Caki2 (cell line): ENCODE measurements around the gene ARL10. TPM values are rescaled to one million over a fixed set of nuclear protein-coding genes. Genes with fewer than 3 reads are reported as not detected.
A peak's percentile ranks its signal among the peaks of the same experiment; 100 is the strongest.

Experiments
- DNase-seq: peaks from one replicate; pipeline ENCODE4 v3.0.0-alpha.2; 2015; ENCODE audit warnings: low read depth
- in situ Hi-C: cut with HindIII; loops from 2 replicates; pipeline ENCODE4 v1.10.0; 2016; ENCODE audit warnings: low sequenced_read_pairs, low pct_unique_long_range_greater_than_20kb, mixed read lengths
- total RNA-seq: library from RNA; depleted of rRNA; stranded (reverse); fragments of >200 nt; shearing (Covaris generic); gene quantifications from 2 replicates; pipeline ENCODE4 v1.2.3, GENCODE V29; 2014; ENCODE audit warnings: low replicate concordance

Gene ARL10
- total RNA-seq, 1 experiment from 2014 or later, result not detected

GRCh38 chr5:176384366-176384930 lies 19.2 kb downstream of the ARL10 start:
- DNase-seq, result no peak
- in situ Hi-C loops, result no loop called here

DNA sequence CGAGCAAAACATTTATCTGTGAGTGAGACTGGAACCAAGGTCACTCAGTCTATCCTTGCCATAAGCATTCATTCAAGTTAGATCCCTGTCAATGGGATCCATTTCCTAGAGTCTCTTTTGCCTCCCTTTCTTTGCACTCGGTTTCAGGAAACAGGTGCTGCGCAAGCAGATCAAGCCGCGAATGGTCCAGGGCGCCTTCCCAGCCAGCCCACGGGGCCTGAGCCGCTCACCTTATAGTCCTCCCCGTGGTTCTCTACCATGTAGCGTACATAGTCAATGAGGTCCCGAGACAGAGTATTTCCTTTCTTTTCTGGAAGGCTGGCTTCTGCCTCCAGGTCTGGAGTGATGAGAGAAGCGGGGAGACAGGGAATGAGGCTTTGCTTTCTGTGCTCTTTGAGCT lies 19.7 kb downstream of the ARL10 start:
- in situ Hi-C loops, result no loop called here

GRCh38 chr5:176386491-176386890 lies 21.2 kb downstream of the ARL10 start:
- in situ Hi-C loops, result no loop called here
- no peak for DNase-seq

More for the DNA sequence above, 19.7 kb downstream of the ARL10 start:
- DNase-seq, result no peak

- in situ Hi-C loops, result no loop called here
- no peak for DNase-seq
Measured at GRCh38 chr5:176387384-176387925, 22.2 kb downstream of the ARL10 start.

DNA sequence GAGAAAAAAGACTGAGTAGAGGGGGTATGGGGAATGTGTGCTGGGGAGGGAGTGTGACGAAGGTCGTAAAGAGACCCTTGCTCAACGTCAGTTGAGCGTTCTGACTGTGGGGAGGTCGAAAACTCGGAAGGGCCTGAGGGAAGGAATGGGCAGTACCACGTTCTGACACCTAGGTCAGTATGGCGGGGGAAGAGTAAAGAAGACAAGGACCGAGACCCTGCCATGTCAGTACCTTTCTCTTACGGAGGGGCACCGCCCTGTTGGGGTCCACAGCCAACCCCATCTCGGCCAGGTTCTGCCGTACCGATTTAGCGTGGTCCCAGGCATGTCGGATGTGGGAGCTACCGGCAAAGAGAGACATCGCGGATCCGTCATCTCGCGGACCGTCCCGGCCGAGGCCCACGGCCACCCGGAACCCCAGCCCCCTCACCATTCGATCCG lies 22.7 kb downstream of the ARL10 start:
- in situ Hi-C loops, result no loop called here
- no peak for DNase-seq

GRCh38 chr5:176388444-176389134 lies 23.3 kb downstream of the ARL10 start, which contains the start of the genes HIGD2A and NOP16:
TSS of gene HIGD2A (plus strand) at chr5:176388751. CDS start at chr5:176388820, 69 bp downstream.
TSS of gene NOP16 (minus strand) at chr5:176388598. CDS start at chr5:176388539, 59 bp downstream.
- in situ Hi-C loops, result no loop called here
- peak; percentile 98 for DNase-seq

- no peak for DNase-seq
- in situ Hi-C loops, result no loop called here
Measured at GRCh38 chr5:176389135-176390123, 24.1 kb downstream of the ARL10 start.

DNA sequence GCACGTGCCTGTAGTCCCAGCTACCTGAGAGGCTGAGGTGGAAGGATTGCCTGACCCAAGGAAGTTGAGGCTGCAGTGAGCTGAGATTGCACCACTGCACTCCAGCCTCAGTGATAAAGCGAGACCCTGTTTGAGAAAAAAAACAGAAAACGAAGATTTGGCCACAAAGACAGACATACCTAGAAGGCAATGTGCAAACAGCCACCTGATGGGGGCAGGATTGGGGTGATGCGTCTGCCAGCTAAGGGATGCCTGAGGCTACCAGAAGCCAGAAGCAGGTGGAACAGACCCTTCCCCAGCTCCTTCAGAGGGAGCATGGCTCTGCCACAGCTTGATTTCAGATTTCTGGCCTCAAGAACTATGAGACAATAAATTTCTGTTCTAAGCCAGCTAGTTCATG lies 26.2 kb downstream of the ARL10 start:
- no peak for DNase-seq
- in situ Hi-C loops, result no loop called here

GRCh38 chr5:176391999-176392398 lies 26.7 kb downstream of the ARL10 start:
- no peak for DNase-seq
- in situ Hi-C loops, result no loop called here

GRCh38 chr5:176392526-176392925 lies 27.2 kb downstream of the ARL10 start:
- in situ Hi-C loops, result no loop called here
- DNase-seq, result no peak

DNA sequence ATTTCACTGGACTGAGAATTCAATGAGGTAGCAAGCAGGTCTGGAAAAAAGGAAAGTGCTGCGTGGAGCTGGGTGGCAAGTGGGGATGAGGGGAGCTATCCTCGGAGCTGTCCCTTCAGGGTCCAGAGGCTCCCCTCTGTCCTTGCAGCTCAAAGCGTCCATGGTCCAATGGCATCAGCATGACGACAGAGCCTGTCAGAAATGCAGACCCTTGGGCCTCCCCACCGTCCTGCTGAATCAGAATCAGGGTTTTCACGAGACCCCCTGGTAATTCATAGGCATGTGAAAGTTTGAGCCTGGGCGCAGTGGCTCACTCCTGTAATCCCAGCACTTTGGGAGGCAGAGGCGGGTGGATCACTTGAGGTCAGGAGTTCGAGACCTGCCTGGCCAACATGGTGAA lies 28.8 kb downstream of the ARL10 start:
- in situ Hi-C loops, result no loop called here
- DNase-seq, result no peak

GRCh38 chr5:176394881-176395675 lies 29.8 kb downstream of the ARL10 start:
- in situ Hi-C loops, result no loop called here
- no peak for DNase-seq

DNA sequence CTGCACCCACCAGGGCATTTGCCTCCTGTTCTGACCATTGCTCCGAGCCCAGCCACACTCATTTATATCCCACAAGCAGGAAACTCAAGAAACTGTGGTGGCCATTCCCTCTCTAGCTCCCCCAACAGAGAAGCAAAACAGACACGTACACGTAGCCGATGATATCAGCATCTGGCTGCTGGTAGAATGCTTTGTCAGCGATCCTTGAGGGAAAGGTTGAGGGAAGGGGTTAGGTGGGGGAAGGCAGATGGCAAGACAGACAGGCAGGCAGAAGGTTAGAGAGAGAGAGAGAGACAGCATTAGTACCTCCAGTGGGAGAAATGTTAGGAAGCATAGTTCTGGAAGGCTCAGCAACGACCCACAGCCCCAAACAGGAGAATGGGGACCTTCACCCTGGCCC lies 31.0 kb downstream of the ARL10 start:
- in situ Hi-C loops, result no loop called here

DNA sequence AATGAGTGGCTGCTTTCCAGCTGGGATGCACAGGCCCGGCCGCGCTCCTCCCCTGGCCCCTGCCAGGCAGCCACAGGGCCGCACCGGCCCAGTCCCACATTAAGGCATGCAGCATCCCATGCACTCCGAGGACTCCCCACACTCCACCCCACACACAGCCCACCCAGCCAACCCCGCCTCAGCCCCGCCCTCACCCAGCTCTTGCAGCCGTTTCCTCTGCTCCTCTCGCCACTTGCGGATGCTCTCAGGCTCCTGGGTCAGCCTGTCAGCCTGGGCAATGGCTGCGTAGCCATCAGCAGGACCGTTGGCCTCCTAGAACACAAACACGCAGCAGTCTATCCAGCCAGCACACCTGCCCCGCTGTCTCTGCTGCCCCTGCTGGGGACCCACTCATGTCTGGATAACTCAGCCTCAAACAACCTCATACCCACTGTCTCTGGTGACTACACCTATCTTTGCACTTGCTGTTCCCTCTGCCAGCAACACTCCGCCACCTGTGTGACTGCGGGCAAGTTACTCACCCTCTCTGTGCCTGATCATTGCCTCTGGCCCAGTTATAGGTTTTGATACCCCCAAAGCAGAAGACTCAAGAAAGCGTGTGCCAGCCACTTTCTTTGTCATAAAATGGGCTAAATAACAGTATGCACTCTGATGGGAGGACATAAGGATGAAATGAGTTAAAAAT lies 32.6 kb downstream of the ARL10 start:
- in situ Hi-C loops, result no loop called here
- DNase-seq, result no peak

More for the DNA sequence above, 31.0 kb downstream of the ARL10 start:
- DNase-seq, result no peak

DNA sequence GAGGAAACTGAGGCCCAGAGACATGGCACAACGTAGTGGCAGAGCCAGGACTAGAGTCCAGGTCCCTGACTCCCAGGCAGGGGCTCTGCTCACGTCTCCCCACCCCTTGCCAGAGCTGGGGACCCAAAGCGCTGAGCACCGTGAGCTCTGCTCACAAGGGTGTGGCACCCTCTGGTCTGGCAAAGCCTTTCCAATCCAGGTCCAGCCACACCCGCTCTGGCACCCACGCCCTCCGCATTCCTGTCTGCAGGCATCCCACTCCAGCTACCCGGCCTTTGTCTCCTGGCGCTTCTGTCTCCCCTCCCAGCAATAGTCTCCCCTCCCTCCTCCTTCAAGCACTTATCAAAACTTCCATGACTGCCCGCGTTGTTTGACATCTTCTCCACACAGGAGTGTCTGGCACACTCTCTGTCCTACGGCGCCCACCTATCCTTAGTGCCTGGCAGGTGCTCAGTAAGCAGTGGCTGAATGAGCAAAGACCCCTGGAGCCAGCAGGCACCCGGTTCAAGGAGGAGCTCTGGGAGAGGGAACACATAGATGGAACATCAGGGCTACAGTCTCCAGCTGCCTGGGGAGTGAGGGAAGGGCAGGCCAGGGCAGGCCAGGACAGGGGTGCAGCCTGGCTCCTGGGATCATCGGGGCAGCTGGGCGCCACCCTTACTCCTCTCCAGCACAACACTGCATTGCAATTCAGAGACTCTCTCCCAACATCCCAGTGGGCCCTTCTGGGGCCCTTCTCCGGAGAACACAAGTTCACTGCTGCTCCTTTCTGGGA lies 35.3 kb downstream of the ARL10 start:
- in situ Hi-C loops, result no loop called here
- no peak for DNase-seq

DNA sequence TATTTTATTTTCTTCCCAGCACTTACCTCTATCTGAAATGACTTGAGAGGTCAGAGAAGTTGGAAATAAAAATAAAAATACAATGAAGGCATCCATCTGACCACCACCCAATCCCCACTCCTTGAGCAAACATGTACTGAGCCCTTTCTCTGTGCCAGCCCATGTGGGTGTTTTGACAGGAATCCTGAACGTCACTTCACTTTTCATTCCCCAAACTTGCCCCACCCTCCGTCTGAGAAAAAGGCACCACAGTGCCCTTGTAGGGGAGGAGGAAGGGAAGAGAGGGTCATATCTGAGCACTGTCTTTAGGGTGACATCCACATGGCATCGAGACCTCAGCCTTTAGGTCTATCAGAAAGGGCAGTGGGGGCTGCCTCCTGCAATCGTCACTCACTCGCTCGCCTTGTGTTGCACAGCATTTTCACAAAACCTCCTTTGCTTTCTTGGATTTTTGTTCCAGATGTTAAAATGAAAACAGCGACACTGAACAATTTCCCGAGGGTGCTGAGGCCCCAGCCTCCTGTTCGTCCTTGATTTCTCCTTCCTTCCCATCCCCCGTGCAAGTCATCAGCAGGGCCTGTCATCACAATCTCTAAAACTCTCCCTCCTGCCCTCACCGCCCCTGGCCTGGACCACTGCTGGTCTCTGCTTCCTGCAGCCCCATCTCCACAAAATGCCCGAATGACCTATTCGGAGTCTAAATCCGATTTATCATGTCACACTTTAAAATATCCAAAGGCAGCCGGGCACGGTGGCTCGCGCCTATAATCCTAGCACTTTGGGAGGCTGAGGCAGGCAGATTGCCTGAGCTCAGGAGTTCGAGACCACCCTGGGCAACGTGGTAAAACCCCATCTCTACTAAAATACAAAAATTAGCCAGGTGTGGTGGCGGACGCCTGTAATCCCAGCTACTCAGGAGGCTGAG lies 36.3 kb downstream of the ARL10 start:
- no peak for DNase-seq
- in situ Hi-C loops, result no loop called here
